K562 (cell line): ENCODE data around the gene RRBP1. TPM values are rescaled to one million over a fixed set of nuclear protein-coding genes. Genes with fewer than 3 reads are reported as not detected.

Experiments
- ATAC-seq: fragments of 200-7000 bp; cut with Tn5 transposase; 3 replicates; pipeline ENCODE4 v1.9.1; 2020; ENCODE audit warnings: moderate library complexity
- BruUV-seq: library from RNA; stranded (reverse); fragments of 400-500 nt; replicated peaks from 2 replicates; lab custom pipeline; 2021; lab: Mats Ljungman, UMichigan
- CTCF ChIA-PET: fragments of 300-600 bp; formaldehyde crosslinking; extraction: SDS; loops from one replicate; lab custom pipeline; 2021; ENCODE audit warnings: low intra/inter-chr PET ratio; lab: Yijun Ruan, JAX
- POLR2A ChIA-PET: fragments of 300-600, 350-650 bp; sonication (Branson Sonifier 250); formaldehyde crosslinking; extraction: SDS; loops from one replicate; lab custom pipeline; 2021; ENCODE audit warnings: antibody characterized with exemption, inconsistent platforms; lab: Yijun Ruan, JAX
- DNase-seq, 4 experiments: peaks; one replicate each; pipeline versions ENCODE4 v3.0.0 to v3.0.0-alpha.2; 2011 to 2018; ENCODE audit warnings: low spot score in 3 of 4, mixed read lengths in 3 of 4; ENCODE audit errors: extremely low read depth in 1 of 4
- FAIRE-seq: peaks from 2 replicates; lab custom pipeline; 2011; peaks lifted over from hg19 to GRCh38; lab: Jason Lieb, UNC
- H2AFZ ChIP-seq: 2 replicates; pipeline ENCODE4 v1.6.0; 2011; ENCODE audit warnings: low read depth, low read length, control low read depth, inconsistent platforms
- H3K27ac ChIP-seq: fragments of 200-600 bp; 3 replicates; pipeline ENCODE4 v1.8.0; 2011; ENCODE audit warnings: low read depth, mild to moderate bottlenecking, control low read depth, inconsistent platforms, low read length, moderate library complexity, mixed read lengths; ENCODE audit errors: extremely low read depth
- H3K27me3 ChIP-seq, 2 experiments: fragments of 300-600 bp in 1 of 2; 2 replicates in 1 of 2; 3 replicates in 1 of 2; pipeline versions ENCODE4 v1.6.0 to v1.8.0; 2011; ENCODE audit warnings: inconsistent platforms in 2 of 2, low read length in 2 of 2, mild to moderate bottlenecking in 1 of 2, mixed read lengths in 1 of 2, moderate library complexity in 1 of 2; ENCODE audit not compliant: control insufficient read depth in 2 of 2, insufficient read depth in 2 of 2
- H3K36me3 ChIP-seq: fragments of 300-600 bp; 3 replicates; pipeline ENCODE4 v1.8.0; 2011; ENCODE audit warnings: mild to moderate bottlenecking, low read length, inconsistent platforms; ENCODE audit not compliant: control insufficient read depth, insufficient read depth
- H3K4me1 ChIP-seq, 2 experiments: fragments of 200-600 bp in 1 of 2; replicated peaks in 1 of 2; 2 replicates in 1 of 2; 3 replicates in 1 of 2; pipeline versions ENCODE4 v1.5.1 to v1.8.0; 2011; ENCODE audit warnings: inconsistent platforms in 2 of 2, low read length in 2 of 2, mild to moderate bottlenecking in 1 of 2, mixed read lengths in 1 of 2, moderate library complexity in 1 of 2; ENCODE audit not compliant: control insufficient read depth in 2 of 2, insufficient read depth in 2 of 2
- H3K4me2 ChIP-seq: 2 replicates; pipeline ENCODE4 v1.6.1; 2011; ENCODE audit warnings: low read length, control low read depth, inconsistent platforms, mixed read lengths; ENCODE audit not compliant: insufficient read depth
- H3K4me3 ChIP-seq: fragments of 200-600 bp; sonication (generic), shearing (Covaris generic); 2 replicates; pipeline ENCODE4 v1.5.1; 2016; ENCODE audit warnings: control low read depth, inconsistent platforms
- H3K79me2 ChIP-seq: fragments of 200-600 bp; 3 replicates; pipeline ENCODE4 v1.8.0; 2011; ENCODE audit warnings: low read length, inconsistent platforms; ENCODE audit not compliant: control insufficient read depth, insufficient read depth
- H3K9ac ChIP-seq, 2 experiments: 2 replicates each; pipeline versions ENCODE4 v1.6.0 to v1.6.1; 2011; ENCODE audit warnings: low read depth in 2 of 2, low read length in 2 of 2, control low read depth in 1 of 2, inconsistent platforms in 1 of 2, mild to moderate bottlenecking in 1 of 2, mixed read lengths in 1 of 2; ENCODE audit not compliant: insufficient read depth in 1 of 2
- H3K9me1 ChIP-seq: one replicate; pipeline ENCODE4 v1.6.0; 2011; ENCODE audit warnings: inconsistent platforms, mild to moderate bottlenecking, low read length, moderate library complexity; ENCODE audit not compliant: control insufficient read depth, insufficient read depth
- H3K9me3 ChIP-seq: replicated peaks from 2 replicates; pipeline ENCODE4 v1.5.1; 2011; ENCODE audit warnings: low read depth, low read length, inconsistent platforms; ENCODE audit not compliant: control insufficient read depth, insufficient read depth
- H4K20me1 ChIP-seq: replicated peaks from 2 replicates; pipeline ENCODE4 v1.6.1; 2011; ENCODE audit warnings: low read length, inconsistent platforms, mixed read lengths; ENCODE audit not compliant: control insufficient read depth, insufficient read depth
- CBFA2T3 ChIP-seq: fragments of 450-650 bp; IDR thresholded peaks from 2 replicates; pipeline ENCODE4 v1.6.1; 2017
- CEBPG ChIP-seq, 3 experiments: fragments of 200-800 bp in 1 of 3; sonication (Bioruptor generic) in 1 of 3; sonication (generic) in 1 of 3; formaldehyde crosslinking in 1 of 3; IDR thresholded peaks in 2 of 3; conservative IDR thresholded peaks in 1 of 3; 2 replicates each; pipeline versions ENCODE4 v1.6.1 to v1.8.0; 2016 to 2022; ENCODE audit warnings: missing compliant biosample characterization in 2 of 3, missing genetic modification characterization in 2 of 3, mild to moderate bottlenecking in 1 of 3, missing genetic modification reagents in 1 of 3
- DNMT1 ChIP-seq: fragments of 450-650 bp; IDR thresholded peaks from 2 replicates; pipeline ENCODE4 v1.6.1; 2016; ENCODE audit warnings: antibody characterized with exemption, mild to moderate bottlenecking
- EHMT2 ChIP-seq: fragments of 450-650 bp; IDR thresholded peaks from 2 replicates; pipeline ENCODE4 v1.6.1; 2018; ENCODE audit warnings: antibody characterized with exemption
- EP400 ChIP-seq: fragments of 450-650 bp; IDR thresholded peaks from 2 replicates; pipeline ENCODE4 v1.6.1; 2017; ENCODE audit warnings: antibody characterized with exemption, mild to moderate bottlenecking, moderate library complexity
- GATA2 ChIP-seq: sonication (generic); formaldehyde crosslinking; IDR thresholded peaks from 2 replicates; pipeline ENCODE4 v1.4.0; 2020; ENCODE audit warnings: mild to moderate bottlenecking, missing genetic modification reagents
- KDM4B ChIP-seq, 2 experiments: fragments of 450-650 bp in 1 of 2; sonication (generic) in 1 of 2; IDR thresholded peaks; 2 replicates each; pipeline ENCODE4 v1.6.1; 2016 to 2017; ENCODE audit warnings: borderline replicate concordance in 2 of 2, antibody characterized with exemption in 1 of 2, low read depth in 1 of 2, mild to moderate bottlenecking in 1 of 2
- NEUROD1 ChIP-seq: fragments of 150-350 bp; IDR thresholded peaks from 2 replicates; pipeline ENCODE4 v1.6.1; 2014; ENCODE audit warnings: borderline replicate concordance, low read length, low read depth; ENCODE audit not compliant: partially characterized antibody
- PPARD ChIP-seq: fragments of 250-450 bp; sonication (Bioruptor Pico); IDR thresholded peaks from 2 replicates; pipeline ENCODE4 v1.8.0; 2022; ENCODE audit warnings: inconsistent platforms, mild to moderate bottlenecking, moderate library complexity
- SPI1 ChIP-seq: IDR thresholded peaks from 2 replicates; pipeline ENCODE4 v1.6.1; 2011; ENCODE audit warnings: low read depth, low read length, control low read depth, borderline replicate concordance
- ZBTB34 ChIP-seq: fragments of 250-450 bp; sonication (Bioruptor Pico); IDR thresholded peaks from 2 replicates; pipeline ENCODE4 v1.8.0; 2021; ENCODE audit warnings: mild to moderate bottlenecking, moderate library complexity
- ZNF282 ChIP-seq: sonication (generic); formaldehyde crosslinking; IDR thresholded peaks from 2 replicates; pipeline ENCODE4 v1.8.1; 2023; ENCODE audit warnings: missing genetic modification reagents
- ZNF445 ChIP-seq: fragments of 250-450 bp; sonication (Bioruptor Pico); IDR thresholded peaks from 2 replicates; pipeline ENCODE4 v1.4.0; 2020; ENCODE audit warnings: low read depth, mild to moderate bottlenecking, moderate library complexity
- ZSCAN29 ChIP-seq: fragments of 450-650 bp; IDR thresholded peaks from 2 replicates; pipeline ENCODE4 v1.6.1; 2017
- whole genome bisulfite sequencing: fragments of 100-300 bp; shearing (Covaris generic); methylation state at CpG from one replicate; pipeline ENCODE4 v1.1.6; 2016; ENCODE audit warnings: low coverage, mixed read lengths; ENCODE audit not compliant: insufficient coverage; ENCODE audit errors: missing lambda C conversion rate; 5-methylcytosine and 5-hydroxymethylcytosine counted together
- in situ Hi-C: fragments of 300-500 bp; cut with MboI; formaldehyde crosslinking; loops from 4 replicates; pipeline ENCODE4 v1.15.0; 2018; ENCODE audit warnings: inconsistent platforms, mixed read lengths
- intact Hi-C: fragments of 100-400 bp; cut with micrococcal nuclease; formaldehyde crosslinking; loops from 2 replicates; pipeline ENCODE4 v1.14.2; 2022
- polyA plus RNA-seq, 8 experiments: library from polyadenylated mRNA; depleted of rRNA in 4 of 8; stranded (reverse) in 5 of 8; unstranded in 3 of 8; fragments of >200 nt; fragmentation: Nextera tagmentation in 2 of 8; fragmentation: Illumina TruSeq in 1 of 8; extraction: Ambion mirVana in 2 of 8; extraction: Trizol in 1 of 8; gene quantifications; 2 replicates each; pipeline versions ENCODE4 v1.2.1 to v1.2.3, GENCODE V29; 2011 to 2014; ENCODE audit warnings: inconsistent platforms in 1 of 8, missing spikeins in 1 of 8
- total RNA-seq, 7 experiments: library from RNA; depleted of rRNA in 6 of 7; stranded (reverse); fragments of >200 nt in 6 of 7; fragmentation: Illumina TruSeq in 2 of 7; extraction: Trizol in 2 of 7; gene quantifications; 2 replicates each; pipeline versions ENCODE4 v1.2.1 to v1.2.3, GENCODE V29; 2011 to 2021; ENCODE audit warnings: low replicate concordance in 1 of 7
- TF ChIP-seq, protein P1 (sequence below): fragments of 250-450 bp; sonication (Bioruptor Pico); IDR thresholded peaks from 2 replicates; pipeline ENCODE4 v1.9.0; 2021; ENCODE audit warnings: mild to moderate bottlenecking, inconsistent platforms

Gene RRBP1
- total and polyA plus RNA-seq, 9 of the 15 experiments (the other 6 are each of a cell fraction or from before 2014, with no cell fraction given): 0.84 to 32.0 (median 17.6) TPM

GRCh38 chr20:17609811-17610377 is 72.1 kb downstream of the RRBP1 start:
- Histone ChIP-seq H3K4me2 (no peak overlapping the region), H3K27ac (no peak overlapping the region), H3K36me3 (peaks cover 13% of the 10 kb centered on the region; the same call in 1 of the 3 replicates), H3K9me1 (no peaks in the 10 kb centered on the region), H3K4me1 (peaks cover 0 to 21% of the 10 kb centered on the region in 2 experiments; a peak in 1 of 5 replicates), H3K27me3 (no peaks in the 10 kb centered on the region), H3K4me3 (no peak overlapping the region), H3K9me3 (no peaks in the 10 kb centered on the region), H3K9ac (no peak overlapping the region)
- FAIRE-seq (no peak), ATAC-seq (no peak), DNase-seq (no peak)
- intact Hi-C loops (no loop called here), in situ Hi-C loops (loop anchor here (5.0 kb wide), 1 partner anchor 68 kb away; no protein-coding TSS in a partner anchor)
- no TSS peak for BruUV-seq
- ChIA-PET POLR2A (interaction anchor here (0.6 to 1.0 kb wide), 2 partner anchors 16 to 129 kb away, joined by 3 read pairs; no protein-coding TSS in a partner anchor), CTCF (no interaction called here)
- 68% methylated on average over 6 of the region's 8 CpGs for WGBS
- TF ChIP-seq CBFA2T3 (no peak), EHMT2 (no peak), SPI1 (no peak), NEUROD1 (no peak), ZNF282 (CRISPR knock-in tag) (no peak), GATA2 (CRISPR knock-in tag) (no peak), DNMT1 (no peak), ZNF445 (CRISPR knock-in tag) (no peak), EP400 (no peak), PPARD (CRISPR knock-in tag) (no peak), ZSCAN29 (no peak), ZBTB34 (no peak), KDM4B (IDR thresholded peaks at IDR 0.05; ENCODE audit: borderline replicate concordance in 2 of 2, low read depth in 1 of 2) (no peak), CEBPG (CRISPR knock-in tag; IDR thresholded peaks at IDR 0.05) (no peak), CEBPG (tag; conservative IDR thresholded peaks at IDR 0.05 in 1 of 2, IDR thresholded peaks at IDR 0.05 in 1 of 2) (no peak)
- TF ChIP-seq, protein P1, sequence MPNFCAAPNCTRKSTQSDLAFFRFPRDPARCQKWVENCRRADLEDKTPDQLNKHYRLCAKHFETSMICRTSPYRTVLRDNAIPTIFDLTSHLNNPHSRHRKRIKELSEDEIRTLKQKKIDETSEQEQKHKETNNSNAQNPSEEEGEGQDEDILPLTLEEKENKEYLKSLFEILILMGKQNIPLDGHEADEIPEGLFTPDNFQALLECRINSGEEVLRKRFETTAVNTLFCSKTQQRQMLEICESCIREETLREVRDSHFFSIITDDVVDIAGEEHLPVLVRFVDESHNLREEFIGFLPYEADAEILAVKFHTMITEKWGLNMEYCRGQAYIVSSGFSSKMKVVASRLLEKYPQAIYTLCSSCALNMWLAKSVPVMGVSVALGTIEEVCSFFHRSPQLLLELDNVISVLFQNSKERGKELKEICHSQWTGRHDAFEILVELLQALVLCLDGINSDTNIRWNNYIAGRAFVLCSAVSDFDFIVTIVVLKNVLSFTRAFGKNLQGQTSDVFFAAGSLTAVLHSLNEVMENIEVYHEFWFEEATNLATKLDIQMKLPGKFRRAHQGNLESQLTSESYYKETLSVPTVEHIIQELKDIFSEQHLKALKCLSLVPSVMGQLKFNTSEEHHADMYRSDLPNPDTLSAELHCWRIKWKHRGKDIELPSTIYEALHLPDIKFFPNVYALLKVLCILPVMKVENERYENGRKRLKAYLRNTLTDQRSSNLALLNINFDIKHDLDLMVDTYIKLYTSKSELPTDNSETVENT (CRISPR knock-in tag): no peak
- TF ChIP-seq, all 486 proteins: peak for 0
- Histone ChIP-seq H4K20me1 (no peaks in the 10 kb centered on the region; the same call in 1 of the 2 replicates), H3K79me2 (no peaks in the 10 kb centered on the region), H2AFZ (no peak overlapping the region)
